ENCODE measurements around the gene LRCH4.
A peak's percentile ranks its signal among the peaks of the same experiment; 100 is the strongest.

LRCH4 gene

GRCh38 chr7:100590077-100590737 is 4.3 kb upstream of the LRCH4 start:
- Histone ChIP-seq H3F3A (ENCODE audit: control insufficient read depth, insufficient read depth) (peaks cover 1% of the 10 kb centered on the region), H3K27ac (ENCODE audit: low read depth, low read length) (no peak overlapping the region), H3K36me3 (ENCODE audit: control insufficient read depth, low read length) (peaks cover 3% of the 10 kb centered on the region; the same call in 1 of the 2 replicates), H3K9me2 (replicated peaks; ENCODE audit: control insufficient read depth, low read length) (no peaks in the 10 kb centered on the region), H3K27me3 (ENCODE audit: control insufficient read depth, low read length) (no peaks in the 10 kb centered on the region), H3K79me2 (ENCODE audit: control insufficient read depth, low read length) (peaks cover 7% of the 10 kb centered on the region), H4K20me1 (ENCODE audit: control insufficient read depth, insufficient read depth, low read depth, low read length) (no peaks in the 10 kb centered on the region), H3K4me3 (ENCODE audit: low read length) (no peak overlapping the region), H3K4me1 (ENCODE audit: control insufficient read depth, low read length) (peaks cover 8% of the 10 kb centered on the region), H3K4me2 (ENCODE audit: low read length) (no peak overlapping the region), H3K9me3 (ENCODE audit: control insufficient read depth, insufficient read depth, low read length) (no peaks in the 10 kb centered on the region)
- TF ChIP-seq, protein P1, sequence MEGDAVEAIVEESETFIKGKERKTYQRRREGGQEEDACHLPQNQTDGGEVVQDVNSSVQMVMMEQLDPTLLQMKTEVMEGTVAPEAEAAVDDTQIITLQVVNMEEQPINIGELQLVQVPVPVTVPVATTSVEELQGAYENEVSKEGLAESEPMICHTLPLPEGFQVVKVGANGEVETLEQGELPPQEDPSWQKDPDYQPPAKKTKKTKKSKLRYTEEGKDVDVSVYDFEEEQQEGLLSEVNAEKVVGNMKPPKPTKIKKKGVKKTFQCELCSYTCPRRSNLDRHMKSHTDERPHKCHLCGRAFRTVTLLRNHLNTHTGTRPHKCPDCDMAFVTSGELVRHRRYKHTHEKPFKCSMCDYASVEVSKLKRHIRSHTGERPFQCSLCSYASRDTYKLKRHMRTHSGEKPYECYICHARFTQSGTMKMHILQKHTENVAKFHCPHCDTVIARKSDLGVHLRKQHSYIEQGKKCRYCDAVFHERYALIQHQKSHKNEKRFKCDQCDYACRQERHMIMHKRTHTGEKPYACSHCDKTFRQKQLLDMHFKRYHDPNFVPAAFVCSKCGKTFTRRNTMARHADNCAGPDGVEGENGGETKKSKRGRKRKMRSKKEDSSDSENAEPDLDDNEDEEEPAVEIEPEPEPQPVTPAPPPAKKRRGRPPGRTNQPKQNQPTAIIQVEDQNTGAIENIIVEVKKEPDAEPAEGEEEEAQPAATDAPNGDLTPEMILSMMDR (IDR thresholded peaks at IDR 0.05; ENCODE audit: low read depth, low read length, poor library complexity, severe bottlenecking): no peak
- no peak for TF ChIP-seq EZH2phosphoT487 (IDR thresholded peaks at IDR 0.05; ENCODE audit: borderline replicate concordance, low read length)

DNA sequence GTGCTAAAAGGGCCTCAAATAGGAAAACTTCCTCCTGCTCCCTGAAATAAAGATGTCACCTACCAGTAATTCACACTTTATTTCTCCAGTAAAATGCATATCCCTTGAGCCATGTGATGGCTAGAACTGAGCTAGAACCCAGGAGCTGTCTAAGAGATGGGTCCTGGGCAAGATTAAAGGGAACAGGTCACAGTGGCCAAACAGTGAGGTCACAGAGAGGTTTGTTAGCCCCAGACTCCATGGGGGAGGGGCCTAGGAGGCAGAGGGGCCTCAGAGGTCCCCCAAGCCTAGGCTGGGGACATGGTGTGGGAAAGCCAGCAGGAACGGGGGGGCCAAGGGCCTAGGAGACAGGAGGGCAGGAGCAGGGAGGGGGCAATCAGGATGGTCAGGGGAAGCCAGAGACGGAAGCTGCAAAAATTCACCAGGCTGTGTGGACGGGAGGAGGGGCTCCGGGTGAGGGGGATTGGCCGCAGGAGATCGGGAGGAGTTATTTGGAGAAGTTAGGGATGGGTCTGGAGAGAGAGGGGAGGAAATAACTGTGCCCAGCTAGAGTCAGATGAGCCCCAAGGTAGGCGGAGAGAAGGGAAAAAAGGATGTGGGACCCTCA is 3.5 kb upstream of the LRCH4 start:
- no peaks in the 10 kb centered on the region for H3K9me2 ChIP-seq (replicated peaks; ENCODE audit: control insufficient read depth, low read length)
- peaks cover 7% of the 10 kb centered on the region for H3F3A ChIP-seq (ENCODE audit: control insufficient read depth, insufficient read depth)
- no peak overlapping the region for H3K4me3 ChIP-seq (ENCODE audit: low read length)
- H3K36me3 ChIP-seq (ENCODE audit: control insufficient read depth, low read length): peaks cover 3% of the 10 kb centered on the region; the same call in 1 of the 2 replicates
- H3K27ac ChIP-seq (ENCODE audit: low read depth, low read length): no peak overlapping the region
- H3K4me2 ChIP-seq (ENCODE audit: low read length): no peak overlapping the region
- no peaks in the 10 kb centered on the region for H4K20me1 ChIP-seq (ENCODE audit: control insufficient read depth, insufficient read depth, low read depth, low read length)
- no peaks in the 10 kb centered on the region for H3K27me3 ChIP-seq (ENCODE audit: control insufficient read depth, low read length)
- no peaks in the 10 kb centered on the region for H3K9me3 ChIP-seq (ENCODE audit: control insufficient read depth, insufficient read depth, low read length)
- H3K4me1 ChIP-seq (ENCODE audit: control insufficient read depth, low read length): peaks cover 15% of the 10 kb centered on the region
- peaks cover 15% of the 10 kb centered on the region for H3K79me2 ChIP-seq (ENCODE audit: control insufficient read depth, low read length)
- TF ChIP-seq, protein P1 (IDR thresholded peaks at IDR 0.05; ENCODE audit: low read depth, low read length, poor library complexity, severe bottlenecking): no peak
- no peak for TF ChIP-seq EZH2phosphoT487 (IDR thresholded peaks at IDR 0.05; ENCODE audit: borderline replicate concordance, low read length)

GRCh38 chr7:100588438-100588837 is 2.5 kb upstream of the LRCH4 start:
- Histone ChIP-seq H3K4me1 (ENCODE audit: control insufficient read depth, low read length) (peaks cover 25% of the 10 kb centered on the region), H3K27ac (ENCODE audit: low read depth, low read length) (no peak overlapping the region), H3K9me2 (replicated peaks; ENCODE audit: control insufficient read depth, low read length) (no peaks in the 10 kb centered on the region), H3K4me3 (ENCODE audit: low read length) (no peak overlapping the region), H3K36me3 (ENCODE audit: control insufficient read depth, low read length) (peaks cover 5% of the 10 kb centered on the region; the same call in 1 of the 2 replicates), H3K9me3 (ENCODE audit: control insufficient read depth, insufficient read depth, low read length) (no peaks in the 10 kb centered on the region), H3K79me2 (ENCODE audit: control insufficient read depth, low read length) (peaks cover 17% of the 10 kb centered on the region), H4K20me1 (ENCODE audit: control insufficient read depth, insufficient read depth, low read depth, low read length) (no peaks in the 10 kb centered on the region), H3K27me3 (ENCODE audit: control insufficient read depth, low read length) (no peaks in the 10 kb centered on the region), H3K4me2 (ENCODE audit: low read length) (no peak overlapping the region), H3F3A (ENCODE audit: control insufficient read depth, insufficient read depth) (peaks cover 15% of the 10 kb centered on the region)
- TF ChIP-seq, protein P1 (IDR thresholded peaks at IDR 0.05; ENCODE audit: low read depth, low read length, poor library complexity, severe bottlenecking): peak; percentile 68
- no peak for TF ChIP-seq EZH2phosphoT487 (IDR thresholded peaks at IDR 0.05; ENCODE audit: borderline replicate concordance, low read length)
